ENCODE data around the gene DDX54.

The DDX54 gene

GRCh38 chr12:113198296-113198695 lies 13.0 kb upstream of the DDX54 start:
- Histone ChIP-seq H3K4me3 (no peak overlapping the region), H3K9ac (ENCODE audit: insufficient read length) (no peak overlapping the region), H3K27ac (no peak overlapping the region), H3K9me3 (ENCODE audit: low read depth, low read length) (no peaks in the 10 kb centered on the region), H3K36me3 (ENCODE audit: insufficient read depth, low read length) (no peaks in the 10 kb centered on the region)
- TF ChIP-seq EZH2 (IDR thresholded peaks at IDR 0.05) (no peak), POLR2AphosphoS5 (IDR thresholded peaks at IDR 0.05; ENCODE audit: borderline replicate concordance, low read depth, low read length) (no peak), FOXP2 (optimal IDR thresholded peaks at IDR 0.05; ENCODE audit: control extremely low read depth, extremely low read length, insufficient read depth) (no peak)
- no peak for DNase-seq (ENCODE audit: low read depth, low spot score)

- Histone ChIP-seq H3K27ac (no peak overlapping the region), H3K36me3 (ENCODE audit: insufficient read depth, low read length) (no peaks in the 10 kb centered on the region), H3K9ac (ENCODE audit: insufficient read length) (no peak overlapping the region), H3K9me3 (ENCODE audit: low read depth, low read length) (no peaks in the 10 kb centered on the region), H3K4me3 (no peak overlapping the region)
- DNase-seq (ENCODE audit: low read depth, low spot score) = no peak
- TF ChIP-seq EZH2 (IDR thresholded peaks at IDR 0.05) (no peak), POLR2AphosphoS5 (IDR thresholded peaks at IDR 0.05; ENCODE audit: borderline replicate concordance, low read depth, low read length) (no peak), FOXP2 (optimal IDR thresholded peaks at IDR 0.05; ENCODE audit: control extremely low read depth, extremely low read length, insufficient read depth) (no peak)
Observed at GRCh38 chr12:113197518-113198077, 12.3 kb upstream of the DDX54 start.

GRCh38 chr12:113196990-113197389 lies 11.7 kb upstream of the DDX54 start:
- H3K36me3 ChIP-seq (ENCODE audit: insufficient read depth, low read length) = peaks cover 2% of the 10 kb centered on the region
- TF ChIP-seq EZH2 (IDR thresholded peaks at IDR 0.05) (no peak), FOXP2 (optimal IDR thresholded peaks at IDR 0.05; ENCODE audit: control extremely low read depth, extremely low read length, insufficient read depth) (no peak), POLR2AphosphoS5 (IDR thresholded peaks at IDR 0.05; ENCODE audit: borderline replicate concordance, low read depth, low read length) (no peak)
- no peak overlapping the region for H3K9ac ChIP-seq (ENCODE audit: insufficient read length)
- no peak overlapping the region for H3K27ac ChIP-seq
- no peak overlapping the region for H3K4me3 ChIP-seq
- DNase-seq (ENCODE audit: low read depth, low spot score) = no peak
- no peaks in the 10 kb centered on the region for H3K9me3 ChIP-seq (ENCODE audit: low read depth, low read length)

- TF ChIP-seq FOXP2 (optimal IDR thresholded peaks at IDR 0.05; ENCODE audit: control extremely low read depth, extremely low read length, insufficient read depth) = no peak
- TF ChIP-seq POLR2AphosphoS5 (IDR thresholded peaks at IDR 0.05; ENCODE audit: borderline replicate concordance, low read depth, low read length) = 0 out of 2 replicates have a peak, but pooled peaks have one; percentile 0
- no peak for TF ChIP-seq EZH2 (IDR thresholded peaks at IDR 0.05)
- no peak overlapping the region for H3K4me3 ChIP-seq
- H3K9me3 ChIP-seq (ENCODE audit: low read depth, low read length) = no peaks in the 10 kb centered on the region
- peaks cover 6% of the 10 kb centered on the region for H3K36me3 ChIP-seq (ENCODE audit: insufficient read depth, low read length)
- no peak overlapping the region for H3K27ac ChIP-seq
- no peak overlapping the region for H3K9ac ChIP-seq (ENCODE audit: insufficient read length)
- DNase-seq (ENCODE audit: low read depth, low spot score) = no peak
Observed at GRCh38 chr12:113196582-113196981, 11.3 kb upstream of the DDX54 start.

GRCh38 chr12:113195598-113195997 lies 10.3 kb upstream of the DDX54 start:
- no peak overlapping the region for H3K4me3 ChIP-seq
- peaks cover 11% of the 10 kb centered on the region for H3K36me3 ChIP-seq (ENCODE audit: insufficient read depth, low read length)
- H3K27ac ChIP-seq = no peak overlapping the region
- DNase-seq (ENCODE audit: low read depth, low spot score) = no peak
- H3K9ac ChIP-seq (ENCODE audit: insufficient read length) = no peak overlapping the region
- TF ChIP-seq POLR2AphosphoS5 (IDR thresholded peaks at IDR 0.05; ENCODE audit: borderline replicate concordance, low read depth, low read length) = no peak
- TF ChIP-seq FOXP2 (optimal IDR thresholded peaks at IDR 0.05; ENCODE audit: control extremely low read depth, extremely low read length, insufficient read depth) = no peak
- no peak for TF ChIP-seq EZH2 (IDR thresholded peaks at IDR 0.05)
- no peaks in the 10 kb centered on the region for H3K9me3 ChIP-seq (ENCODE audit: low read depth, low read length)

GRCh38 chr12:113194971-113195391 lies 9.7 kb upstream of the DDX54 start:
- Histone ChIP-seq H3K9me3 (ENCODE audit: low read depth, low read length) (no peaks in the 10 kb centered on the region), H3K36me3 (ENCODE audit: insufficient read depth, low read length) (peaks cover 11% of the 10 kb centered on the region), H3K9ac (ENCODE audit: insufficient read length) (no peak overlapping the region), H3K4me3 (no peak overlapping the region), H3K27ac (no peak overlapping the region; the same call in 1 of the 2 replicates)
- TF ChIP-seq FOXP2 (optimal IDR thresholded peaks at IDR 0.05; ENCODE audit: control extremely low read depth, extremely low read length, insufficient read depth) = no peak
- TF ChIP-seq EZH2 (IDR thresholded peaks at IDR 0.05) = no peak
- TF ChIP-seq POLR2AphosphoS5 (IDR thresholded peaks at IDR 0.05; ENCODE audit: borderline replicate concordance, low read depth, low read length) = no peak
- no peak for DNase-seq (ENCODE audit: low read depth, low spot score)

GRCh38 chr12:113191227-113191626 lies 5.9 kb upstream of the DDX54 start:
- no peak overlapping the region for H3K27ac ChIP-seq
- H3K36me3 ChIP-seq (ENCODE audit: insufficient read depth, low read length) = peaks cover 25% of the 10 kb centered on the region
- H3K9me3 ChIP-seq (ENCODE audit: low read depth, low read length) = no peaks in the 10 kb centered on the region
- DNase-seq (ENCODE audit: low read depth, low spot score) = no peak
- no peak overlapping the region for H3K4me3 ChIP-seq
- TF ChIP-seq EZH2 (IDR thresholded peaks at IDR 0.05) = no peak
- TF ChIP-seq FOXP2 (optimal IDR thresholded peaks at IDR 0.05; ENCODE audit: control extremely low read depth, extremely low read length, insufficient read depth) = no peak
- no peak overlapping the region for H3K9ac ChIP-seq (ENCODE audit: insufficient read length)

- no peak overlapping the region for H3K9ac ChIP-seq (ENCODE audit: insufficient read length)
- H3K36me3 ChIP-seq (ENCODE audit: insufficient read depth, low read length) = peaks cover 25% of the 10 kb centered on the region
- no peaks in the 10 kb centered on the region for H3K9me3 ChIP-seq (ENCODE audit: low read depth, low read length)
- DNase-seq (ENCODE audit: low read depth, low spot score) = no peak
- no peak overlapping the region for H3K27ac ChIP-seq
- TF ChIP-seq FOXP2 (optimal IDR thresholded peaks at IDR 0.05; ENCODE audit: control extremely low read depth, extremely low read length, insufficient read depth) (no peak), EZH2 (IDR thresholded peaks at IDR 0.05) (no peak), POLR2AphosphoS5 (IDR thresholded peaks at IDR 0.05; ENCODE audit: borderline replicate concordance, low read depth, low read length) (no peak)
- H3K4me3 ChIP-seq = no peak overlapping the region
Observed at GRCh38 chr12:113190761-113191160, 5.5 kb upstream of the DDX54 start.

GRCh38 chr12:113189361-113189760 lies 4.1 kb upstream of the DDX54 start:
- H3K4me3 ChIP-seq = no peak overlapping the region
- DNase-seq (ENCODE audit: low read depth, low spot score) = no peak
- H3K27ac ChIP-seq = no peak overlapping the region
- peaks cover 25% of the 10 kb centered on the region for H3K36me3 ChIP-seq (ENCODE audit: insufficient read depth, low read length)
- TF ChIP-seq FOXP2 (optimal IDR thresholded peaks at IDR 0.05; ENCODE audit: control extremely low read depth, extremely low read length, insufficient read depth) (no peak), EZH2 (IDR thresholded peaks at IDR 0.05) (no peak), POLR2AphosphoS5 (IDR thresholded peaks at IDR 0.05; ENCODE audit: borderline replicate concordance, low read depth, low read length) (no peak)
- no peak overlapping the region for H3K9ac ChIP-seq (ENCODE audit: insufficient read length)
- H3K9me3 ChIP-seq (ENCODE audit: low read depth, low read length) = no peaks in the 10 kb centered on the region

Data from SK-N-MC (cell line).